ENCODE results near the gene MATN3. TPM values are rescaled to one million over a fixed set of nuclear protein-coding genes. Genes with fewer than 3 reads are reported as not detected.
A peak's percentile ranks its signal among the peaks of the same experiment; 100 is the strongest.

MATN3 gene
- total RNA-seq, 2 experiments from 2014 or later = not detected

- no peak for ATAC-seq (ENCODE audit: poor library complexity)
- Mint-ChIP-seq H3K9me3 (no peaks in the 10 kb centered on the region), H3K27ac (no peak overlapping the region), H3K27me3 (peaks cover 45% of the 10 kb centered on the region), H3K4me3 (no peak overlapping the region), H3K4me1 (ENCODE audit: low read depth) (peaks cover 14% of the 10 kb centered on the region), H3K36me3 (ENCODE audit: low read depth) (peaks cover 11% of the 10 kb centered on the region)
- DNase-seq = no peak
- no peak for TF ChIP-seq CTCF (IDR thresholded peaks at IDR 0.05)
- Histone ChIP-seq H3K36me3 (ENCODE audit: insufficient read depth, low read length) (no peaks in the 10 kb centered on the region), H3K9me3 (ENCODE audit: control insufficient read depth in 1 of 2, insufficient read depth in 1 of 2, low read length in 2 of 2) (no peaks in the 10 kb centered on the region), H3K4me1 (ENCODE audit: insufficient read depth, low read length) (peaks cover 24% of the 10 kb centered on the region), H3K4me3 (ENCODE audit: low read length) (no peak overlapping the region), H3K27me3 (ENCODE audit: control insufficient read depth in 1 of 2, insufficient read depth in 2 of 2, low read length in 2 of 2) (peaks cover 11 to 13% of the 10 kb centered on the region in 2 experiments), H3K27ac (ENCODE audit: low read depth in 1 of 2, low read length in 2 of 2) (no peak overlapping the region)
- ChIA-PET POLR2A (no interaction called here), CTCF (no interaction called here)
- intact Hi-C loops (cut with DNase I, micrococcal nuclease) = loop anchor here (5.0 to 10.0 kb wide), 5 partner anchors 298 to 1492 kb away; partner anchors contain the start of genes RDH14 (in 2 of the 2), HS1BP3 (in 1 of the 2) and PUM2 (in 1 of the 2)
Measured at GRCh38 chr2:20054119-20054518, 41.7 kb upstream of the MATN3 start.

- CTCF ChIA-PET = interaction anchor here (1.2 kb wide), 1 partner anchor 37 kb away, joined by 3 read pairs; no protein-coding TSS in a partner anchor
- POLR2A ChIA-PET = interaction anchor here (2.0 to 2.4 kb wide), 3 partner anchors 63 to 1493 kb away, joined by 12 to 15 read pairs (median 13); partner anchors contain the start of genes RDH14, TTC32 and WDR35
- ATAC-seq (ENCODE audit: poor library complexity) (no peak), DNase-seq (peak in 3 of 14 experiments; percentile 8 to 15 (median 13))
- no peaks in the 10 kb centered on the region for H3K9me3 Mint-ChIP-seq
- Histone ChIP-seq H3K27me3 (ENCODE audit: control insufficient read depth in 1 of 2, insufficient read depth in 2 of 2, low read length in 2 of 2) (peaks cover 9 to 11% of the 10 kb centered on the region in 2 experiments), H3K36me3 (ENCODE audit: insufficient read depth, low read length) (no peaks in the 10 kb centered on the region), H3K27ac (ENCODE audit: low read depth in 1 of 2, low read length in 2 of 2) (no peak overlapping the region), H3K9me3 (ENCODE audit: control insufficient read depth in 1 of 2, insufficient read depth in 1 of 2, low read length in 2 of 2) (no peaks in the 10 kb centered on the region), H3K4me1 (ENCODE audit: insufficient read depth, low read length) (peaks cover 28% of the 10 kb centered on the region), H3K4me3 (ENCODE audit: low read length) (no peak overlapping the region)
- no peak overlapping the region for H3K27ac Mint-ChIP-seq
- H3K36me3 Mint-ChIP-seq (ENCODE audit: low read depth) = peaks cover 11% of the 10 kb centered on the region
- no peak overlapping the region for H3K4me3 Mint-ChIP-seq
- intact Hi-C loops (cut with DNase I, micrococcal nuclease) = loop anchor here (5.0 to 10.0 kb wide), 5 partner anchors 299 to 1491 kb away; partner anchors contain the start of genes RDH14 (in 2 of the 2), HS1BP3 (in 1 of the 2) and PUM2 (in 1 of the 2)
- H3K4me1 Mint-ChIP-seq (ENCODE audit: low read depth) = peaks cover 26% of the 10 kb centered on the region
- TF ChIP-seq CTCF (IDR thresholded peaks at IDR 0.05) = no peak
- peaks cover 37% of the 10 kb centered on the region for H3K27me3 Mint-ChIP-seq
Measured at GRCh38 chr2:20052861-20053281, 40.4 kb upstream of the MATN3 start.

- Mint-ChIP-seq H3K36me3 (ENCODE audit: low read depth) (peaks cover 11% of the 10 kb centered on the region), H3K27ac (no peak overlapping the region), H3K4me3 (no peak overlapping the region), H3K4me1 (ENCODE audit: low read depth) (peaks cover 29% of the 10 kb centered on the region), H3K9me3 (no peaks in the 10 kb centered on the region), H3K27me3 (peaks cover 32% of the 10 kb centered on the region)
- H3K4me1 ChIP-seq (ENCODE audit: insufficient read depth, low read length) = peaks cover 28% of the 10 kb centered on the region
- POLR2A ChIA-PET = interaction anchor here (1.4 to 2.4 kb wide), 4 partner anchors 62 to 1492 kb away, joined by 4 to 15 read pairs (median 12); partner anchors contain the start of genes HS1BP3, RDH14, TTC32 and WDR35
- DNase-seq (no peak), ATAC-seq (ENCODE audit: poor library complexity) (no peak)
- CTCF ChIA-PET = interaction anchor here (1.2 kb wide), 1 partner anchor 37 kb away, joined by 3 read pairs; no protein-coding TSS in a partner anchor
- intact Hi-C loops (cut with DNase I, micrococcal nuclease) = loop anchor here (5.0 to 10.0 kb wide), 5 partner anchors 300 to 1490 kb away; partner anchors contain the start of genes RDH14 (in 2 of the 2), HS1BP3 (in 1 of the 2) and PUM2 (in 1 of the 2)
- H3K27ac ChIP-seq (ENCODE audit: low read depth in 1 of 2, low read length in 2 of 2) = peak overlapping the region; percentile 94 to 99
- H3K9me3 ChIP-seq (ENCODE audit: control insufficient read depth in 1 of 2, insufficient read depth in 1 of 2, low read length in 2 of 2) = no peaks in the 10 kb centered on the region
- no peak for TF ChIP-seq CTCF (IDR thresholded peaks at IDR 0.05)
- peak overlapping the region; percentile 87 for H3K4me3 ChIP-seq (ENCODE audit: low read length)
- no peaks in the 10 kb centered on the region for H3K36me3 ChIP-seq (ENCODE audit: insufficient read depth, low read length)
- peaks cover 9 to 11% of the 10 kb centered on the region in 2 experiments for H3K27me3 ChIP-seq (ENCODE audit: control insufficient read depth in 1 of 2, insufficient read depth in 2 of 2, low read length in 2 of 2)
Measured at GRCh38 chr2:20052229-20052851, 39.9 kb upstream of the MATN3 start.
